GM13977 (cell line): ENCODE results near the gene SRF.

Experiments used
- DNase-seq: peaks from one replicate; pipeline ENCODE4 v3.0.0; 2012; ENCODE audit warnings: low spot score
- CTCF ChIP-seq: IDR thresholded peaks from 2 replicates; pipeline ENCODE4 v1.5.1; 2012; ENCODE audit warnings: mild to moderate bottlenecking, control low read depth; ENCODE audit not compliant: insufficient read depth; ENCODE audit errors: extremely low read depth, missing control alignments
- in situ Hi-C: fragments of 300-500 bp; cut with MboI; formaldehyde crosslinking; loops from one replicate; pipeline ENCODE4 v1.12.0; 2022; ENCODE audit warnings: low sequenced_read_pairs, low pct_unique_long_range_greater_than_20kb, mixed read lengths, inconsistent platforms; ENCODE audit not compliant: unreplicated experiment

The SRF gene

GRCh38 chr6:43141644-43142043, 29.4 kb upstream of the SRF start:
- DNase-seq, result no peak
- in situ Hi-C loops, result loop anchor here (10.0 kb wide), 1 partner anchor 237 kb away; no protein-coding TSS in a partner anchor
- no peak for TF ChIP-seq CTCF

GRCh38 chr6:43142101-43142500, 29.0 kb upstream of the SRF start:
- no peak for TF ChIP-seq CTCF
- in situ Hi-C loops, result loop anchor here (10.0 kb wide), 1 partner anchor 237 kb away; no protein-coding TSS in a partner anchor

GRCh38 chr6:43143235-43144128, 27.6 kb upstream of the SRF start:
- peak; percentile 98 for TF ChIP-seq CTCF
- in situ Hi-C loops, result loop anchor here (10.0 kb wide), 1 partner anchor 239 kb away; no protein-coding TSS in a partner anchor
- peak; percentile 92 for DNase-seq

More at GRCh38 chr6:43142101-43142500, 29.0 kb upstream of the SRF start:
- no peak for DNase-seq

GRCh38 chr6:43144879-43145278, 26.2 kb upstream of the SRF start:
- in situ Hi-C loops, result loop anchor here (10.0 kb wide), 1 partner anchor 240 kb away; no protein-coding TSS in a partner anchor
- no peak for TF ChIP-seq CTCF
- DNase-seq, result no peak

GRCh38 chr6:43146261-43146660, 24.8 kb upstream of the SRF start:
- no peak for DNase-seq
- in situ Hi-C loops, result loop anchor here (10.0 kb wide), 1 partner anchor 241 kb away; no protein-coding TSS in a partner anchor
- TF ChIP-seq CTCF, result peak; percentile 8

GRCh38 chr6:43146709-43147688, 24.1 kb upstream of the SRF start:
- in situ Hi-C loops, result loop anchor here (10.0 kb wide), 1 partner anchor 242 kb away; no protein-coding TSS in a partner anchor
- no peak for TF ChIP-seq CTCF
- DNase-seq, result no peak
